IMR-90 (cell line): Measurements from ENCODE around the gene ZFAND2B. TPM values are rescaled to one million over a fixed set of nuclear protein-coding genes. Genes with fewer than 3 reads are reported as not detected.

Source experiments
- ATAC-seq: fragments of 200-7000 bp; cut with Tn5 transposase; 2 replicates; pipeline ENCODE4 v1.9.1; 2020; ENCODE audit warnings: low read depth, mild to moderate bottlenecking, moderate library complexity
- BruUV-seq: library from RNA; stranded (reverse); fragments of 400-500 nt; replicated peaks from 2 replicates; lab custom pipeline; 2021; lab: Mats Ljungman, UMichigan
- CTCF ChIA-PET: fragments of 300-600 bp; formaldehyde crosslinking; extraction: SDS; loops from one replicate; lab custom pipeline; 2021; ENCODE audit warnings: antibody characterized with exemption; lab: Yijun Ruan, JAX
- POLR2A ChIA-PET: fragments of 300-600 bp; sonication (Branson Sonifier 250); formaldehyde crosslinking; loops from one replicate; lab custom pipeline; 2022; ENCODE audit warnings: antibody characterized with exemption; ENCODE audit not compliant: unreplicated experiment; lab: Charles Lee
- DNase-seq: peaks from one replicate; pipeline ENCODE4 v3.0.0; 2013
- H2AFZ ChIP-seq: replicated peaks from 2 replicates; pipeline ENCODE3; 2013; ENCODE audit warnings: low read length, mild to moderate bottlenecking; ENCODE audit not compliant: poor library complexity
- H2AK5ac ChIP-seq: 2 replicates; pipeline ENCODE4 v1.6.1; 2013; ENCODE audit warnings: low read depth, low read length, inconsistent platforms
- H2AK9ac ChIP-seq: replicated peaks from 2 replicates; pipeline ENCODE3; 2013; ENCODE audit warnings: mild to moderate bottlenecking, low read depth, low read length, moderate library complexity; ENCODE audit not compliant: poor library complexity
- H2BK120ac ChIP-seq: 2 replicates; pipeline ENCODE4 v1.6.1; 2013; ENCODE audit warnings: low read depth, low read length, inconsistent platforms
- H2BK15ac ChIP-seq: 3 replicates; pipeline ENCODE4 v1.6.1; 2013; ENCODE audit warnings: low read depth, low read length, inconsistent platforms
- H2BK20ac ChIP-seq: 2 replicates; pipeline ENCODE4 v1.6.1; 2013; ENCODE audit warnings: low read depth, mild to moderate bottlenecking, inconsistent platforms, low read length, moderate library complexity
- H2BK5ac ChIP-seq: 2 replicates; pipeline ENCODE4 v1.6.1; 2013; ENCODE audit warnings: mild to moderate bottlenecking, low read depth, low read length, inconsistent platforms; ENCODE audit not compliant: poor library complexity, severe bottlenecking
- H3K14ac ChIP-seq: replicated peaks from 2 replicates; pipeline ENCODE4 v1.6.1; 2013; ENCODE audit warnings: low read depth, low read length, inconsistent platforms
- H3K18ac ChIP-seq: 2 replicates; pipeline ENCODE4 v1.6.1; 2013; ENCODE audit warnings: low read depth, low read length, control low read depth
- H3K23ac ChIP-seq: 2 replicates; pipeline ENCODE4 v1.6.1; 2013; ENCODE audit warnings: low read depth, low read length, inconsistent platforms
- H3K27ac ChIP-seq: 2 replicates; pipeline ENCODE4 v1.5.1; 2013; ENCODE audit warnings: mild to moderate bottlenecking, control low read depth, low read length; ENCODE audit not compliant: insufficient read depth
- H3K27me3 ChIP-seq: 2 replicates; pipeline ENCODE4 v1.6.1; 2013; ENCODE audit warnings: low read length; ENCODE audit not compliant: control insufficient read depth, insufficient read depth
- H3K36me3 ChIP-seq: 2 replicates; pipeline ENCODE4 v1.6.1; 2013; ENCODE audit warnings: low read length, mixed read lengths; ENCODE audit not compliant: control insufficient read depth, insufficient read depth
- H3K4ac ChIP-seq: 2 replicates; pipeline ENCODE4 v1.6.1; 2013; ENCODE audit warnings: low read depth, low read length, inconsistent platforms
- H3K4me1 ChIP-seq: 2 replicates; pipeline ENCODE4 v1.6.1; 2013; ENCODE audit warnings: low read length, mixed read lengths; ENCODE audit not compliant: control insufficient read depth, insufficient read depth
- H3K4me2 ChIP-seq: 2 replicates; pipeline ENCODE4 v1.6.1; 2013; ENCODE audit warnings: low read depth, mild to moderate bottlenecking, control low read depth, low read length, moderate library complexity
- H3K4me3 ChIP-seq: 2 replicates; pipeline ENCODE4 v1.5.1; 2013; ENCODE audit warnings: low read depth, mild to moderate bottlenecking, control low read depth, low read length, moderate library complexity; ENCODE audit not compliant: insufficient read depth
- H3K56ac ChIP-seq: 2 replicates; pipeline ENCODE4 v1.6.1; 2013; ENCODE audit warnings: low read length, inconsistent platforms; ENCODE audit not compliant: insufficient read depth; ENCODE audit errors: extremely low read depth
- H3K79me1 ChIP-seq, 2 experiments: 2 replicates each; pipeline ENCODE4 v1.6.1; 2013; ENCODE audit warnings: low read length in 2 of 2, inconsistent platforms in 1 of 2, low read depth in 1 of 2
- H3K9ac ChIP-seq: 2 replicates; pipeline ENCODE4 v1.6.1; 2013; ENCODE audit warnings: low read depth, low read length, control low read depth
- H3K9me1 ChIP-seq: 2 replicates; pipeline ENCODE4 v1.6.1; 2013; ENCODE audit warnings: low read length, inconsistent platforms; ENCODE audit not compliant: insufficient read depth
- H3K9me3 ChIP-seq: 2 replicates; pipeline ENCODE4 v1.6.1; 2013; ENCODE audit warnings: low read length; ENCODE audit not compliant: control insufficient read depth, insufficient read depth
- H4K20me1 ChIP-seq: 2 replicates; pipeline ENCODE4 v1.6.1; 2013; ENCODE audit warnings: low read length, inconsistent platforms; ENCODE audit not compliant: insufficient read depth
- H4K5ac ChIP-seq: 2 replicates; pipeline ENCODE4 v1.6.1; 2013; ENCODE audit warnings: mild to moderate bottlenecking, low read depth, low read length, control low read depth
- H4K8ac ChIP-seq, 2 experiments: 2 replicates each; pipeline ENCODE4 v1.6.1; 2013; ENCODE audit warnings: low read depth in 2 of 2, low read length in 2 of 2, control low read depth in 1 of 2, inconsistent platforms in 1 of 2
- H4K91ac ChIP-seq: 2 replicates; pipeline ENCODE4 v1.6.1; 2013; ENCODE audit warnings: low read depth, low read length, inconsistent platforms; ENCODE audit not compliant: insufficient read depth
- BHLHE40 ChIP-seq: fragments of 150-350 bp; IDR thresholded peaks from 2 replicates; pipeline ENCODE4 v1.6.1; 2016; ENCODE audit warnings: mild to moderate bottlenecking, low read depth, low read length
- CEBPB ChIP-seq: IDR thresholded peaks from 2 replicates; pipeline ENCODE4 v1.6.1; 2012; ENCODE audit warnings: low read depth, low read length, improper control_type of control experiment
- CHD1 ChIP-seq: IDR thresholded peaks from 2 replicates; pipeline ENCODE4 v1.6.1; 2012; ENCODE audit warnings: low read depth, low read length, improper control_type of control experiment
- CTCF ChIP-seq: conservative IDR thresholded peaks from 2 replicates; pipeline ENCODE4 v1.5.1; 2012; ENCODE audit warnings: mild to moderate bottlenecking, low read depth, low read length, improper control_type of control experiment
- ELK1 ChIP-seq: fragments of 150-350 bp; IDR thresholded peaks from 2 replicates; pipeline ENCODE4 v1.6.1; 2016; ENCODE audit warnings: low read depth, mild to moderate bottlenecking, low read length, moderate library complexity, borderline replicate concordance
- FOS ChIP-seq: fragments of 150-350 bp; IDR thresholded peaks from 2 replicates; pipeline ENCODE4 v1.6.1; 2016; ENCODE audit warnings: low read depth, low read length
- MAFK ChIP-seq: IDR thresholded peaks from 2 replicates; pipeline ENCODE4 v1.6.1; 2012; ENCODE audit warnings: low read depth, low read length, improper control_type of control experiment
- MAZ ChIP-seq: IDR thresholded peaks from 2 replicates; pipeline ENCODE4 v1.6.1; 2012; ENCODE audit warnings: low read depth, mild to moderate bottlenecking, low read length, improper control_type of control experiment, moderate library complexity, borderline replicate concordance
- MXI1 ChIP-seq: IDR thresholded peaks from 2 replicates; pipeline ENCODE4 v1.6.1; 2012; ENCODE audit warnings: low read depth, mild to moderate bottlenecking, low read length, moderate library complexity, borderline replicate concordance
- NFE2L2 ChIP-seq: fragments of 150-350 bp; IDR thresholded peaks from 2 replicates; pipeline ENCODE4 v1.6.1; 2016; ENCODE audit warnings: low read depth, mild to moderate bottlenecking, low read length
- POLR2A ChIP-seq: IDR thresholded peaks from 2 replicates; pipeline ENCODE4 v1.6.1; 2012; ENCODE audit warnings: mild to moderate bottlenecking, low read depth, low read length
- RAD21 ChIP-seq: IDR thresholded peaks from 2 replicates; pipeline ENCODE4 v1.6.1; 2012; ENCODE audit warnings: low read length, improper control_type of control experiment
- RCOR1 ChIP-seq: IDR thresholded peaks from 2 replicates; pipeline ENCODE4 v1.6.1; 2012; ENCODE audit warnings: mild to moderate bottlenecking, low read length, improper control_type of control experiment; ENCODE audit not compliant: insufficient replicate concordance
- RFX5 ChIP-seq: IDR thresholded peaks from 2 replicates; pipeline ENCODE4 v1.8.0; 2012; ENCODE audit warnings: low read depth, mild to moderate bottlenecking, low read length, moderate library complexity
- SMC3 ChIP-seq: fragments of 150-350 bp; IDR thresholded peaks from 2 replicates; pipeline ENCODE4 v1.6.1; 2016; ENCODE audit warnings: low read depth, mild to moderate bottlenecking, antibody characterized with exemption, low read length, moderate library complexity
- USF2 ChIP-seq: fragments of 150-350 bp; IDR thresholded peaks from 2 replicates; pipeline ENCODE4 v1.6.1; 2017; ENCODE audit warnings: mild to moderate bottlenecking, antibody characterized with exemption, low read length, low read depth
- WGBS, 2 experiments: methylation state at CpG; one replicate each; pipeline versions ENCODE4 v1.1.5 to v1.1.7; 2013; ENCODE audit warnings: missing lambda C conversion rate in 2 of 2; ENCODE audit not compliant: insufficient read length in 1 of 2; ENCODE audit errors: extremely low coverage in 2 of 2; 5-methylcytosine and 5-hydroxymethylcytosine counted together
- dilution Hi-C: fragments of 300-500 bp; cut with HindIII; formaldehyde crosslinking; loops from one replicate; pipeline ENCODE4 v1.14.3; 2018; ENCODE audit warnings: low sequenced_read_pairs; ENCODE audit not compliant: unreplicated experiment
- in situ Hi-C: fragments of 300-500 bp; cut with MboI; formaldehyde crosslinking; loops from 3 replicates; pipeline ENCODE4 v1.14.3; 2019; ENCODE audit warnings: low sequenced_read_pairs, inconsistent platforms, mixed read lengths
- intact Hi-C: fragments of 100-400 bp; cut with micrococcal nuclease; formaldehyde crosslinking; loops from 2 replicates; pipeline ENCODE4 v1.10.0; 2022
- polyA plus RNA-seq, 3 experiments: library from polyadenylated mRNA; depleted of rRNA; stranded (reverse); fragments of >200 nt; gene quantifications; 2 replicates each; pipeline ENCODE4 v1.2.3, GENCODE V29; 2012; ENCODE audit warnings: low replicate concordance in 1 of 3
- total RNA-seq: library from RNA; depleted of rRNA; stranded (reverse); fragments of >200 nt; gene quantifications from 2 replicates; pipeline ENCODE4 v1.2.3, GENCODE V29; 2012

The ZFAND2B gene
- total and polyA plus RNA-seq, 2 of the 4 experiments (the other 2 are of a cell fraction) = 25.5 to 38.3 TPM

GRCh38 chr2:219252084-219252483 lies 45.5 kb downstream of the ZFAND2B start:
- peaks cover 32% of the 10 kb centered on the region for H3K9me1 ChIP-seq
- no CpG with 5 or more reads among the region's 5 CpGs for WGBS, 2 experiments
- H2BK15ac ChIP-seq = no peak overlapping the region
- peak overlapping the region; percentile 74; the same call in 1 of the 2 replicates for H2AK5ac ChIP-seq
- no peak overlapping the region for H3K56ac ChIP-seq
- H2BK5ac ChIP-seq = no peak overlapping the region
- H4K8ac ChIP-seq = no peak overlapping the region
- H3K36me3 ChIP-seq = peaks cover 15% of the 10 kb centered on the region; the same call in 1 of the 2 replicates
- intact Hi-C loops = no loop called here
- H4K5ac ChIP-seq = no peak overlapping the region
- H2AFZ ChIP-seq = no peak overlapping the region
- H2BK120ac ChIP-seq = no peak overlapping the region
- dilution Hi-C loops = no loop called here
- H4K91ac ChIP-seq = no peak overlapping the region; the same call in 1 of the 2 replicates
- peaks cover 40% of the 10 kb centered on the region for H3K4me1 ChIP-seq
- no peak overlapping the region for H2BK20ac ChIP-seq
- TF ChIP-seq USF2 = no peak
- no peak for TF ChIP-seq ELK1
- TF ChIP-seq POLR2A = no peak
- TF ChIP-seq RAD21 = no peak
- TF ChIP-seq CHD1 = no peak
- TF ChIP-seq CEBPB = no peak
- no peak for TF ChIP-seq RFX5
- TF ChIP-seq FOS = no peak
- TF ChIP-seq MXI1 = no peak
- TF ChIP-seq MAFK = no peak
- TF ChIP-seq CTCF = no peak
- TF ChIP-seq BHLHE40 = no peak
- no peak for TF ChIP-seq MAZ
- no peak for TF ChIP-seq RCOR1
- no peak for TF ChIP-seq SMC3
- TF ChIP-seq NFE2L2 = no peak
- peaks cover 8 to 20% of the 10 kb centered on the region in 2 experiments for H3K79me1 ChIP-seq
- in situ Hi-C loops = no loop called here
- no peak overlapping the region; the same call in 1 of the 2 replicates for H3K4ac ChIP-seq
- no peaks in the 10 kb centered on the region for H3K9me3 ChIP-seq
- no peak overlapping the region for H3K4me2 ChIP-seq
- H3K9ac ChIP-seq = no peak overlapping the region
- H3K23ac ChIP-seq = peak overlapping the region; percentile 76; the same call in 1 of the 2 replicates
- H3K27me3 ChIP-seq = peaks cover 13% of the 10 kb centered on the region
- POLR2A ChIA-PET = no interaction called here
- H3K18ac ChIP-seq = no peak overlapping the region
- H3K27ac ChIP-seq = no peak overlapping the region
- H4K20me1 ChIP-seq = 0 out of 2 replicates have a peak, but pooled peaks cover 8% of the 10 kb centered on the region
- H2AK9ac ChIP-seq = no peak overlapping the region
- CTCF ChIA-PET = no interaction called here
- DNase-seq (no peak), ATAC-seq (no peak)
- no peak overlapping the region for H3K14ac ChIP-seq
- no peak overlapping the region for H3K4me3 ChIP-seq
- BruUV-seq = no TSS peak
